Right lung (tissue), 5 donors: ENCODE results near the gene ZBTB7C. TPM values are rescaled to one million over a fixed set of nuclear protein-coding genes. Genes with fewer than 3 reads are reported as not detected.

ENCODE experiments used
- DNase-seq, 2 donors: peaks; one replicate each; pipeline ENCODE4 v3.0.0-alpha.2; 2013
- polyA plus RNA-seq, 5 donors: library from polyadenylated mRNA; unstranded; fragments of 120-200 nt; gene quantifications; one replicate each; pipeline versions ENCODE4 v1.2.1 to v1.2.3, GENCODE V29; 2013; ENCODE audit warnings: inconsistent platforms in 1 of 5, low replicate concordance in 1 of 5; ENCODE audit not compliant: insufficient read length in 5 of 5, insufficient read depth in 1 of 5

Gene ZBTB7C
- polyA plus RNA-seq, 5 donors = 1.7 to 3.5 (median 2.2) TPM

GRCh38 chr18:48124857-48125626, 284.1 kb downstream of the ZBTB7C start:
- no peak for DNase-seq

- DNase-seq = no peak
These were observed 285.2 kb downstream of the ZBTB7C start for GRCh38 chr18:48123941-48124340.

- DNase-seq = no peak
These were observed 285.9 kb downstream of the ZBTB7C start for GRCh38 chr18:48123324-48123723.

GRCh38 chr18:48122816-48123215, 286.4 kb downstream of the ZBTB7C start:
- DNase-seq = no peak

- no peak for DNase-seq
These were observed 286.8 kb downstream of the ZBTB7C start for GRCh38 chr18:48122376-48122775.

- DNase-seq = no peak
These were observed 287.4 kb downstream of the ZBTB7C start for GRCh38 chr18:48121752-48122151.

GRCh38 chr18:48119204-48119603, 290.0 kb downstream of the ZBTB7C start:
- no peak for DNase-seq

- DNase-seq = no peak
These were observed 292.1 kb downstream of the ZBTB7C start for GRCh38 chr18:48116873-48117630.

GRCh38 chr18:48116017-48116416, 293.2 kb downstream of the ZBTB7C start:
- no peak for DNase-seq

GRCh38 chr18:48113691-48114090, 295.5 kb downstream of the ZBTB7C start:
- DNase-seq = no peak

GRCh38 chr18:48111587-48111986, 297.6 kb downstream of the ZBTB7C start:
- DNase-seq = no peak

GRCh38 chr18:48110797-48111196, 298.4 kb downstream of the ZBTB7C start:
- DNase-seq = no peak

- DNase-seq = no peak
These were observed 299.2 kb downstream of the ZBTB7C start for GRCh38 chr18:48109961-48110493.

- no peak for DNase-seq
These were observed 301.0 kb downstream of the ZBTB7C start for GRCh38 chr18:48108136-48108535.

GRCh38 chr18:48106976-48107781, 302.0 kb downstream of the ZBTB7C start:
- no peak for DNase-seq

- no peak for DNase-seq
These were observed 302.7 kb downstream of the ZBTB7C start for GRCh38 chr18:48106498-48106897.

GRCh38 chr18:48105317-48105716, 303.9 kb downstream of the ZBTB7C start:
- no peak for DNase-seq

GRCh38 chr18:48104705-48105104, 304.5 kb downstream of the ZBTB7C start:
- no peak for DNase-seq

- DNase-seq = no peak
These were observed 308.5 kb downstream of the ZBTB7C start for GRCh38 chr18:48100651-48101165.

- no peak for DNase-seq
These were observed 309.0 kb downstream of the ZBTB7C start for GRCh38 chr18:48100165-48100575.

GRCh38 chr18:48099481-48100164, 309.6 kb downstream of the ZBTB7C start:
- DNase-seq = no peak
